Small intestine (tissue), 7 donors: ENCODE results near the gene CBARP. TPM values are rescaled to one million over a fixed set of nuclear protein-coding genes. Genes with fewer than 3 reads are reported as not detected.

Experiments
- DNase-seq, 2 donors: peaks; one replicate each; pipeline versions ENCODE4 v3.0.0 to v3.0.0-alpha.2; 2013
- FAIRE-seq: peaks from 2 replicates; lab custom pipeline; 2012; peaks lifted over from hg19 to GRCh38; lab: Jason Lieb, UNC
- H3K27ac ChIP-seq, 3 donors: one replicate each; pipeline ENCODE4 v1.5.1; 2013; ENCODE audit warnings: low read length in 2 of 3, mild to moderate bottlenecking in 2 of 3, control low read depth in 1 of 3, inconsistent platforms in 1 of 3, low read depth in 1 of 3, moderate library complexity in 1 of 3
- H3K27me3 ChIP-seq, 3 donors: one replicate each; pipeline ENCODE4 v1.6.1; 2013; ENCODE audit warnings: low read length in 3 of 3, inconsistent platforms in 1 of 3; ENCODE audit not compliant: control insufficient read depth in 3 of 3, insufficient read depth in 3 of 3
- H3K36me3 ChIP-seq, 3 donors: one replicate each; pipeline ENCODE4 v1.6.1; 2013; ENCODE audit warnings: low read length in 3 of 3, inconsistent platforms in 1 of 3, low read depth in 1 of 3, mild to moderate bottlenecking in 1 of 3, moderate library complexity in 1 of 3; ENCODE audit not compliant: control insufficient read depth in 3 of 3, insufficient read depth in 2 of 3
- H3K4me1 ChIP-seq, 3 donors: one replicate each; pipeline ENCODE4 v1.6.1; 2013; ENCODE audit warnings: low read length in 2 of 3, inconsistent platforms in 1 of 3, low read depth in 1 of 3, mild to moderate bottlenecking in 1 of 3, moderate library complexity in 1 of 3; ENCODE audit not compliant: control insufficient read depth in 3 of 3, insufficient read depth in 2 of 3
- H3K4me3 ChIP-seq, 3 donors: one replicate each; pipeline ENCODE4 v1.5.1; 2013; ENCODE audit warnings: low read length in 3 of 3, control low read depth in 1 of 3, inconsistent platforms in 1 of 3, low read depth in 1 of 3, mild to moderate bottlenecking in 1 of 3, moderate library complexity in 1 of 3
- H3K9me3 ChIP-seq, 2 donors: one replicate each; pipeline ENCODE4 v1.6.1; 2013; ENCODE audit warnings: low read depth in 1 of 2, low read length in 1 of 2; ENCODE audit not compliant: control insufficient read depth in 2 of 2, insufficient read depth in 1 of 2
- WGBS, 3 donors: extraction: QIAGEN DNeasy Blood & Tissue Kit; methylation state at CpG; one replicate each; pipeline ENCODE4 v1.1.7; 2013; 5-methylcytosine and 5-hydroxymethylcytosine counted together
- polyA plus RNA-seq, 4 donors: library from polyadenylated mRNA; stranded (reverse) in 3 of 4; unstranded in 1 of 4; fragments of 200-250 nt in 3 of 4; fragments of 120-200 nt in 1 of 4; gene quantifications; one replicate each; pipeline versions ENCODE4 v1.2.1 to v1.2.3, GENCODE V29; 2013
- donor health status: healthy with polysubstance abuse.
- donor health status: control.
- donor health status: control.
- donor health status: Bipolar disorder and iron deficiency.
- donor health status: healthy.

The CBARP gene
- polyA plus RNA-seq, 4 donors = 0.30 to 0.41 TPM; not detected in 2

DNA sequence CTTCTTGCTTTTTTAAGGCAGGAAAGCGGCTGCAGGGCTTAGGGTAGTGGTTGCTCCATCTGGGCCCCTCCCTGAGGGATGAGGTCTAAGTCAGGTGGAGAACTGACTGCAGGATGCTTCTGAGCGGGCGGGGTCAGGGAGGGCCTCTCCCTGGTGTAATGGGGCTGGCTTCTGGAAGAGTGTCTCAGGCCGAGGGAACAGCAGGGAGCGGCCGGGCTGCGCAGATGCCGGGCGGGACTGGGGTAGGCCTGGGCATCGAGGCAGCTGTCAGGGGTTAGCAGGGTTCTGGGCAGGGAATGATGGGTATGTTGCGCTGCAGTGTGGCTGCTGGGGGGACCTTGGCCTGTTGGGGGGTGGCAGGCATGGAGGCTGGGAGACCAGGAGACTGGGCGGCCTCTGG is 40.3 kb upstream of the CBARP start:
- H3K4me1 ChIP-seq = peaks cover 0 to 33% (median 6%) of the 10 kb centered on the region in 3 donors
- FAIRE-seq = no peak
- no peak overlapping the region for H3K4me3 ChIP-seq
- H3K27me3 ChIP-seq = no peaks in the 10 kb centered on the region
- no peaks in the 10 kb centered on the region for H3K9me3 ChIP-seq
- 83 to 88% (median 85%) methylated on average over 12 of the region's 12 CpGs for WGBS, 3 donors
- H3K27ac ChIP-seq = no peak overlapping the region
- no peak for DNase-seq
- H3K36me3 ChIP-seq = peaks cover 6 to 72% (median 16%) of the 10 kb centered on the region in 3 donors

DNA sequence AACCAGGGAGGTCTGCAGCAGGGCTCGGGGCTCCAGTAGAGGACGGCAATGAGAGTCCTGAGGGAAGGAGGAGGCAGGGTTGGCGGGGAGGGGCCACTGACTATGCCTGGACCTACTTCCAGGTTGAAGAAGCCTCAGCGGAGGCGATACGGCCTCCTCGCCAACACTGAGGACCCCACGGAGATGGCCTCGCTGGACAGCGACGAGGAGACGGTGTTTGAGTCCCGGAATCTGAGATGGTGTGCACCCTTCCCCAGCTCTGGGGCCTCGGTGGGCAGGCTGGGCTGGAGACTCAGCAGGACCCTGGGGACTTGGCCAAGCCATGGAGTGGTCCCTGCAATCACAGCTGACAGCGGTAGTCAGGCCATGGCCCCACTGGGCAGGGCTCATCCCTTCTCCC is 39.3 kb upstream of the CBARP start:
- peaks cover 0 to 30% (median 6%) of the 10 kb centered on the region in 3 donors for H3K4me1 ChIP-seq
- peak overlapping the region in 2 of 3 donors; percentile 10 to 98 for H3K27ac ChIP-seq
- no peak for DNase-seq
- peaks cover 10 to 82% (median 26%) of the 10 kb centered on the region in 3 donors for H3K36me3 ChIP-seq
- no peak for FAIRE-seq
- WGBS, 3 donors = 90 to 96% (median 90%) methylated on average over 14 to 15 of the region's 15 CpGs
- H3K27me3 ChIP-seq = no peaks in the 10 kb centered on the region
- H3K9me3 ChIP-seq = no peaks in the 10 kb centered on the region
- H3K4me3 ChIP-seq = no peak overlapping the region

DNA sequence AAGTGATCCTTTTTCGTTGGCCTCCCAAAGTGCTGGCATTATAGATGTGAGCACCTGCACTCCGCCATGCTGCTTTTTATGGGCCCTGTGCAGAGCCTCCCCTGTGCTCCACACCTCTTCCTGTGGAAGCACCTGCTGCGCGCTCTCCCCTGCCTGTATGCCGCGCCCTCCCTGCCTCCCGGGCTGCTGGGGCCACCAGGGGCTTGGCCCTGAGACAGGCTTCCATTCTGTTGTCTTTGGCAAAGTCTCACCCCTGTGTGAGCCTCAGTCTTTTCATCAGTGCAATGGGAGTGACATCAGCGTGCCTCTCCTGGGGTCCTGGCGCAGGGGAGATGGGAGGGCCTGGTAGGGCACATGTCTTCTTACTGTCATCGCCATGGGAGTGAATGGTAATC is 38.8 kb upstream of the CBARP start:
- WGBS, 3 donors = 21 to 48% (median 27%) methylated on average over 10 of the region's 10 CpGs
- H3K36me3 ChIP-seq = peaks cover 10 to 87% (median 29%) of the 10 kb centered on the region in 3 donors
- peak overlapping the region in 2 of 3 donors; percentile 59 to 82 for H3K4me3 ChIP-seq
- H3K27ac ChIP-seq = peak overlapping the region; percentile 10 to 98 (median 80)
- H3K4me1 ChIP-seq = peaks cover 1 to 32% (median 6%) of the 10 kb centered on the region in 3 donors
- DNase-seq (peak in 1 of 2 donors; percentile 64), FAIRE-seq (no peak)
- H3K27me3 ChIP-seq = no peaks in the 10 kb centered on the region
- no peaks in the 10 kb centered on the region for H3K9me3 ChIP-seq

DNA sequence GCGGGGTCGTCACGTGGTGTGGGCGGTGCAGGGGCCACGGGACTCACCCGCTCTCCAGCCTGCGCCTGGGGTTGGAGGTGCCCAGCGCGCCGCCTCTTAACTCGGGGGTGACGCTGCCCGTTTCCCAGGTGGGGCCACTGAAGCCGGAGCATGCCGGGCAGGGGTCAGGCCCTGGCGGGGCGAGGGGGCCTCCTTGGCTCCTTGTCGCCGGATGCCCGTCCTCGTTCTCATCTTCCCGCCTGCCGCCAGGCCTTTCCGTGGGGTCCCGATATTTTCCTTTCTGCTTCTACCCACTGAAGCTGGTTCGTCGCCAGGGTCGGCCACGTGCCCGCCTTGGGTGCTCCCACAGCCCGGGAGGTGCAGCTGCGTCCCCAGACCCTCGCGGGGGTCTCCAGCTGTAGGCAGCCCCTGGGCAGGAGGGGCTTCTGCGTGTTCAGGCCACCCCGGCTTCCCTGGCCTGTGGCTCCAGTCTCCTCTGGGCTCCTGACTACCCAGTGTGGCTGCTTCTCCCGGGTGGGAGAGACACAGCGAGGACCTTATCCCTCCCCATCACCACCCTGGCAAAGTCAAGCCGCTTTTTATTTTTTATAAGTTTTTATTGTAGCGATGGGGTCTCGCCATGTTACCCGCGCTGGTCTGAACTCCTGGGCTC is 38.3 kb upstream of the CBARP start:
- FAIRE-seq = no peak
- Histone ChIP-seq H3K4me3 (peak overlapping the region; percentile 43 to 82 (median 59)), H3K27me3 (no peaks in the 10 kb centered on the region), H3K9me3 (no peaks in the 10 kb centered on the region), H3K36me3 (peaks cover 13 to 90% (median 30%) of the 10 kb centered on the region in 3 donors), H3K4me1 (peaks cover 6 to 38% (median 6%) of the 10 kb centered on the region in 3 donors), H3K27ac (peak overlapping the region; percentile 80 to 100 (median 98))
- no peak for DNase-seq
- WGBS, 3 donors = 1 to 6% (median 4%) methylated on average over 35 to 43 of the region's 43 CpGs

DNA sequence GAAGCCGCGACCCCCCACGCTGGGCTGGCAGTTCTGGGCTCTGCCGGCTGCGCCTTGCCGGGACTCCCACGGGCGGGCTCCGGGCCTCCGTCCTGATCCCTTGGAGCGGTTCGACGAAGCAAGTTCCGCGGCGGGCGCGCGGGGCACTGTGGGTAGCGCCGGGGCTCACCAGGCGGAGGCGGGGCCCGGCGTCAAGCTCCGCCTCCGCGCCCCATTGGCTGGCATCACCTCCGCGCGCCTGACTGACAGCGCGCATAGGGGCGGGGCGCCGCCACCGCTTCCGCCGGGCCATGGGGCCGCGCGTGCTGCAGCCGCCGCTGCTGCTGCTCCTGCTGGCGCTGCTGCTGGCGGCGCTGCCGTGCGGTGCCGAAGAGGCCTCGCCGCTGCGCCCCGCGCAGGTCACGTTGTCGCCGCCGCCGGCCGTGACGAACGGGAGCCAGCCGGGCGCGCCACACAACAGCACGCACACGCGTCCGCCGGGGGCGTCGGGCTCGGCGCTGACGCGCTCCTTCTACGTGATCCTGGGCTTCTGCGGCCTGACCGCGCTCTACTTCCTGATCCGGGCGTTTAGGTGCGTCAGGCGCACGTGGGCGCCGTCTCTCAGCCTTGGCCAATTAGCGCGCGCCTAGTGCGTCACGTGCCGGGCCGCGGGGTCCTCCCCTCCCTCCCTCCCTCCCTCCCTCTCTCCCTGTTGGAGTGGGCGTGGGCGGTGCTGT is 37.6 kb upstream of the CBARP start, which contains the start of gene FAM174C:
Gene FAM174C (plus strand): TSS at position 271 of the 716 bp plus-strand sequence. CDS start 20 bp downstream, at position 291.
- Histone ChIP-seq H3K36me3 (peaks cover 14 to 90% (median 30%) of the 10 kb centered on the region in 3 donors), H3K4me1 (peaks cover 6 to 44% (median 6%) of the 10 kb centered on the region in 3 donors)

DNA sequence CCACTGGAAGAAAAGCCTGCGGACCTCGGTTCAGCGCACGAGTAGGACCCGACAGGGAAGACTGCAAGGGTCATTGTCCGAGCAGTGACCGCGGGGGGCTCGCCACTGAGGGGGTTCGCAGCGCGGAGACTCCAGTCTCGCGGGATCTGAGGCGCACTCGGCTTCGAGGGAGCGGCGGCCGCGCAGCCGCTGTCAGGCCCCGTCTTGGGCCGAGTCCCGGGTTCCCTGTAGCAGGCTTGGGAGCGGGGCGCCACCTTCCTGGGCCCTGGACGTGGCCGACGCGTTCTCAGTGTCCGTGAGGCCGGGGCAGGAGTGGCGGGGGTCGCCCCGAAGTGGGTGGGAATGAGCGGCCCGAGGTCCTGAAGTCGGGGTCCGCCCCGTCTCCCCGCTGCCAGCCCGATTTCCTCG is 37.1 kb upstream of the CBARP start:
- DNase-seq (no peak), FAIRE-seq (no peak)
- Histone ChIP-seq H3K9me3 (no peaks in the 10 kb centered on the region), H3K4me3 (peak overlapping the region; percentile 25 to 59 (median 36)), H3K4me1 (peaks cover 6 to 49% (median 6%) of the 10 kb centered on the region in 3 donors), H3K36me3 (peaks cover 14 to 90% (median 30%) of the 10 kb centered on the region in 3 donors), H3K27me3 (no peaks in the 10 kb centered on the region), H3K27ac (peak overlapping the region; percentile 90 to 100 (median 96))
- 24 to 34% (median 25%) methylated on average over 31 to 44 of the region's 44 CpGs for WGBS, 3 donors

More for the DNA sequence above, 37.6 kb upstream of the CBARP start, which contains the start of gene FAM174C:
- H3K4me3 ChIP-seq = peak within 1 kb of the TSS; percentile 43 to 82 (median 59)
- DNase-seq = peak; percentile 95 to 97
- no peak for FAIRE-seq
- no peaks in the 10 kb centered on the region for H3K27me3 ChIP-seq
- H3K9me3 ChIP-seq = no peaks in the 10 kb centered on the region
- 0% methylated on average over 59 to 98 of the region's 98 CpGs for WGBS, 3 donors
- peak within 1 kb of the TSS; percentile 96 to 100 (median 98) for H3K27ac ChIP-seq

DNA sequence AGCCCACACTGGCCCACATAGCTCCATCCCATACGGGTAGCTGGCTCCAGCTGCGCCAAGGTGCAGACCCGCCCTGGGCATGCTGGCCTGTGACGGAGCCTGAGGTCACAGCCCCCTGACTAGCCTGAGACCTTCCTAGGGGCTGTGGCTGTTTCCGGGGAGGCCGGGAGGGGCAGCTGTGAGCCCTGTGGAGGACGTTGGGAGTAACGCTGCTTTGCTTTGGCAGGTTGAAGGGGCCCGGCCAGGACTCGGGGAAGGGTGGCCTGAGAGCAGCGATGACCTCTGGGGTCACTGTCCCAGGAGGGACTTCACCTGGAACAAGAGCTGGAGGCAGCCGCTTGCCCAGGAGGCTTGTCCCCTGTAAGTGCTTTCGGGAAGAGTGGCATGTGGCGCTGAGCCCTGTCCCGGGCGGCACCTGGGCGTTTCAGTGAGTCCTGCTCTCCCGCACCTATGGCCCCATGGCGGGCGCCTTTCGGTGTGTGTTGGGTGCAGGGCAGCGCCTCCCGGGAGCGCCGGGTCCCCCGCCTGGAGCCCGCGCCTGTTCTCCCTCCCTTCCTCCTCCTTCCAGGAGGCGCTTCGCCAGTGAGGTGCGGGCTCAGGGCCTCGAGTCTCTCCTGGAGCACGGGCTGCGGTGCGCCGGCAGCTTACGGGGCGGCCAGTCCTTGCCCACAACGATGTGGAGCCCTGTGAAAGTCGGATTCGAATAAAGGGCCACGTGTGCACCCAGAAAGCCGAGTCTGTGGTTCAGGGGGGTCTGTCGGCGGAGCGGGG is 36.5 kb upstream of the CBARP start:
- H3K27me3 ChIP-seq = no peaks in the 10 kb centered on the region
- H3K27ac ChIP-seq = peak overlapping the region; percentile 90 to 100 (median 96)
- peaks cover 6 to 50% (median 6%) of the 10 kb centered on the region in 3 donors for H3K4me1 ChIP-seq
- DNase-seq = no peak
- H3K4me3 ChIP-seq = peak overlapping the region in 2 of 3 donors; percentile 36 to 59
- no peaks in the 10 kb centered on the region for H3K9me3 ChIP-seq
- no peak for FAIRE-seq
- 80 to 89% (median 85%) methylated on average over 42 to 46 of the region's 46 CpGs for WGBS, 3 donors
- H3K36me3 ChIP-seq = peaks cover 14 to 87% (median 30%) of the 10 kb centered on the region in 3 donors
